Endothelial cell of umbilical vein (primary cell): ENCODE results near the gene NSFL1C. TPM values are rescaled to one million over a fixed set of nuclear protein-coding genes. Genes with fewer than 3 reads are reported as not detected.

Source experiments
- BruUV-seq: library from RNA; stranded (reverse); fragments of 400-500 nt; replicated peaks from 2 replicates; lab custom pipeline; 2021; lab: Mats Ljungman, UMichigan
- CTCF ChIA-PET: fragments of 300-600, 350-600 bp; sonication (Branson Sonifier 250); formaldehyde crosslinking; loops from one replicate; lab custom pipeline; 2021; ENCODE audit warnings: antibody characterized with exemption, inconsistent platforms; lab: Charles Lee
- POLR2A ChIA-PET: fragments of 300-600, 350-600 bp; sonication (Branson Sonifier 250); formaldehyde crosslinking; loops from one replicate; lab custom pipeline; 2021; ENCODE audit warnings: antibody characterized with exemption, inconsistent platforms; lab: Charles Lee
- DNase-seq: peaks from one replicate; pipeline ENCODE4 v3.0.0-alpha.2; 2011; ENCODE audit warnings: low read depth, low spot score
- FAIRE-seq: peaks from 2 replicates; lab custom pipeline; 2011; peaks lifted over from hg19 to GRCh38; lab: Jason Lieb, UNC
- H2AFZ ChIP-seq: 2 replicates; pipeline ENCODE4 v1.6.0; 2012; ENCODE audit warnings: low read depth, low read length, control low read depth, inconsistent platforms
- H3K27ac ChIP-seq: 2 replicates; pipeline ENCODE4 v1.5.1; 2011; ENCODE audit warnings: low read depth, mild to moderate bottlenecking, control low read depth, low read length, moderate library complexity; ENCODE audit not compliant: insufficient read depth
- H3K27me3 ChIP-seq, 2 experiments: 2 replicates each; pipeline versions ENCODE4 v1.6.0 to v1.6.1; 2011; ENCODE audit warnings: low read length in 2 of 2, mixed read lengths in 1 of 2; ENCODE audit not compliant: control insufficient read depth in 2 of 2, insufficient read depth in 2 of 2
- H3K36me3 ChIP-seq, 2 experiments: 2 replicates in 1 of 2; 3 replicates in 1 of 2; pipeline ENCODE4 v1.5.1; 2011; ENCODE audit warnings: low read length in 2 of 2, mild to moderate bottlenecking in 1 of 2, moderate library complexity in 1 of 2; ENCODE audit not compliant: control insufficient read depth in 2 of 2, insufficient read depth in 2 of 2; ENCODE audit errors: extremely low read depth in 1 of 2
- H3K4me1 ChIP-seq: 3 replicates; pipeline ENCODE4 v1.5.1; 2011; ENCODE audit warnings: mild to moderate bottlenecking, low read length; ENCODE audit not compliant: control insufficient read depth, insufficient read depth; ENCODE audit errors: extremely low read depth
- H3K4me2 ChIP-seq: 2 replicates; pipeline ENCODE4 v1.6.1; 2011; ENCODE audit warnings: low read length, control low read depth, mixed read lengths; ENCODE audit not compliant: insufficient read depth
- H3K4me3 ChIP-seq, 3 experiments: fragments of 200-600 bp in 1 of 3; sonication (generic), shearing (Covaris generic) in 1 of 3; replicated peaks in 1 of 3; 2 replicates each; pipeline ENCODE4 v1.5.1; 2011 to 2016; ENCODE audit warnings: control low read depth in 3 of 3, low read length in 3 of 3, mild to moderate bottlenecking in 2 of 3, inconsistent platforms in 1 of 3, low read depth in 1 of 3, moderate library complexity in 1 of 3; ENCODE audit not compliant: insufficient read depth in 1 of 3
- H3K79me2 ChIP-seq: 2 replicates; pipeline ENCODE4 v1.6.0; 2012; ENCODE audit warnings: low read length, inconsistent platforms; ENCODE audit not compliant: control insufficient read depth, insufficient read depth
- H3K9ac ChIP-seq: replicated peaks from 2 replicates; pipeline ENCODE3; 2011; ENCODE audit warnings: low read length, control low read depth; ENCODE audit not compliant: insufficient read depth; ENCODE audit errors: extremely low read depth
- H3K9me1 ChIP-seq: replicated peaks from 3 replicates; pipeline ENCODE4 v1.6.0; 2011; ENCODE audit warnings: mild to moderate bottlenecking, low read length; ENCODE audit not compliant: control insufficient read depth, insufficient read depth; ENCODE audit errors: extremely low read depth
- H3K9me3 ChIP-seq: replicated peaks from 2 replicates; pipeline ENCODE4 v1.5.1; 2012; ENCODE audit warnings: low read length, inconsistent platforms; ENCODE audit not compliant: control insufficient read depth, insufficient read depth
- H4K20me1 ChIP-seq: replicated peaks from 2 replicates; pipeline ENCODE3; 2011; ENCODE audit warnings: mild to moderate bottlenecking, low read length; ENCODE audit not compliant: control insufficient read depth, insufficient read depth; ENCODE audit errors: extremely low read depth
- CTCF ChIP-seq, 2 donors: IDR thresholded peaks; 1 replicate in 1 of 2; 2 replicates in 1 of 2; pipeline ENCODE4 v1.5.1; 2011; ENCODE audit warnings: low read length in 2 of 2, mild to moderate bottlenecking in 2 of 2, moderate library complexity in 2 of 2, control low read depth in 1 of 2, inconsistent platforms in 1 of 2, low read depth in 1 of 2; ENCODE audit not compliant: insufficient read depth in 1 of 2; ENCODE audit errors: extremely low read depth in 1 of 2
- EZH2 ChIP-seq: IDR thresholded peaks from 2 replicates; pipeline ENCODE4 v1.6.1; 2012; ENCODE audit warnings: borderline replicate concordance, low read depth, mild to moderate bottlenecking, moderate library complexity, low read length, inconsistent platforms; ENCODE audit not compliant: severe bottlenecking
- FOS ChIP-seq: IDR thresholded peaks from 2 replicates; pipeline ENCODE4 v1.6.1; 2011; ENCODE audit warnings: mild to moderate bottlenecking, low read length, moderate library complexity, borderline replicate concordance; ENCODE audit not compliant: insufficient read depth
- GATA2 ChIP-seq: IDR thresholded peaks from 2 replicates; pipeline ENCODE4 v1.7.0; 2011; ENCODE audit warnings: low read depth, mild to moderate bottlenecking, moderate library complexity, mixed read lengths, low read length; ENCODE audit not compliant: insufficient read length, insufficient read depth
- JUN ChIP-seq: IDR thresholded peaks from 2 replicates; pipeline ENCODE4 v1.6.1; 2011; ENCODE audit warnings: borderline replicate concordance, low read depth; ENCODE audit not compliant: insufficient read length, insufficient read depth
- MAX ChIP-seq: IDR thresholded peaks from 2 replicates; pipeline ENCODE4 v1.6.1; 2011; ENCODE audit not compliant: insufficient read depth, insufficient read length
- MYC ChIP-seq: IDR thresholded peaks from one replicate; pipeline ENCODE4 v1.6.1; 2011; ENCODE audit warnings: mild to moderate bottlenecking, low read depth, low read length
- POLR2A ChIP-seq: IDR thresholded peaks from 2 replicates; pipeline ENCODE4 v1.6.1; 2012; ENCODE audit warnings: low read depth, mild to moderate bottlenecking, control low read depth, low read length
- POLR2AphosphoS5 ChIP-seq: IDR thresholded peaks from 2 replicates; pipeline ENCODE4 v1.6.1; 2012; ENCODE audit warnings: low read depth, mild to moderate bottlenecking, control low read depth, low read length, moderate library complexity; ENCODE audit not compliant: insufficient read depth
- dilution Hi-C: fragments of 300-500 bp; cut with MboI; formaldehyde crosslinking; loops from one replicate; pipeline ENCODE4 v1.15.0; 2019; ENCODE audit warnings: low sequenced_read_pairs; ENCODE audit not compliant: extremely low pct_ligation_motif_present
- intact Hi-C: fragments of 100-400 bp; cut with micrococcal nuclease; formaldehyde crosslinking; loops from one replicate; pipeline ENCODE4 v1.10.0; 2022
- polyA plus RNA-seq, 4 experiments: library from polyadenylated mRNA; depleted of rRNA in 3 of 4; stranded (reverse) in 3 of 4; unstranded in 1 of 4; fragments of >200 nt; gene quantifications; 2 replicates each; pipeline versions ENCODE4 v1.2.1 to v1.2.3, GENCODE V29; 2011 to 2012; ENCODE audit warnings: missing spikeins in 1 of 4
- total RNA-seq: library from RNA; stranded (reverse); gene quantifications from 2 replicates; pipeline ENCODE4 v1.2.3, GENCODE V29; 2021

Gene NSFL1C
- total and polyA plus RNA-seq, 2 donors (not counting 3 experiments of a cell fraction or from before 2014, with no cell fraction given): 27.3 to 95.7 TPM

GRCh38 chr20:1424336-1424735 lies 42.3 kb downstream of the NSFL1C start:
- Histone ChIP-seq H3K9me1 (no peaks in the 10 kb centered on the region), H3K27me3 (no peaks in the 10 kb centered on the region), H3K4me1 (no peaks in the 10 kb centered on the region), H3K4me3 (no peak overlapping the region), H3K79me2 (no peaks in the 10 kb centered on the region), H4K20me1 (no peaks in the 10 kb centered on the region), H3K9me3 (peaks cover 3% of the 10 kb centered on the region), H3K4me2 (no peak overlapping the region), H2AFZ (no peak overlapping the region), H3K27ac (no peak overlapping the region), H3K36me3 (no peaks in the 10 kb centered on the region), H3K9ac (no peak overlapping the region)
- no peak for TF ChIP-seq POLR2A
- no peak for TF ChIP-seq EZH2
- TF ChIP-seq FOS: no peak
- TF ChIP-seq JUN: no peak
- TF ChIP-seq GATA2: no peak
- dilution Hi-C loops: no loop called here
- intact Hi-C loops: no loop called here
- POLR2A ChIA-PET: no interaction called here
- no TSS peak for BruUV-seq
- FAIRE-seq: no peak
- CTCF ChIA-PET: interaction anchor here (1.0 kb wide), 1 partner anchor 10 kb away, joined by 4 read pairs; no protein-coding TSS in a partner anchor
- no peak for DNase-seq

- no peak overlapping the region for H3K27ac ChIP-seq
- H3K4me1 ChIP-seq: peaks cover 5% of the 10 kb centered on the region
- no peaks in the 10 kb centered on the region for H3K79me2 ChIP-seq
- dilution Hi-C loops (no loop called here), intact Hi-C loops (no loop called here)
- no peak overlapping the region for H3K9ac ChIP-seq
- no peak overlapping the region for H3K4me2 ChIP-seq
- no peaks in the 10 kb centered on the region for H3K36me3 ChIP-seq
- DNase-seq (peak; percentile 37), FAIRE-seq (no peak)
- no peaks in the 10 kb centered on the region for H3K27me3 ChIP-seq
- H3K9me3 ChIP-seq: peaks cover 3% of the 10 kb centered on the region
- BruUV-seq: no TSS peak
- no peak overlapping the region for H2AFZ ChIP-seq
- no peak overlapping the region for H3K4me3 ChIP-seq
- H3K9me1 ChIP-seq: no peaks in the 10 kb centered on the region
- H4K20me1 ChIP-seq: no peaks in the 10 kb centered on the region
- CTCF ChIA-PET: interaction anchor here (1.0 kb wide), 1 partner anchor 9 kb away, joined by 4 read pairs; no protein-coding TSS in a partner anchor
- POLR2A ChIA-PET: no interaction called here
- TF ChIP-seq GATA2: no peak
- TF ChIP-seq JUN: no peak
- no peak for TF ChIP-seq FOS
- no peak for TF ChIP-seq MAX
- no peak for TF ChIP-seq CTCF (IDR thresholded peaks at IDR 0.05; ENCODE audit: extremely low read depth in 1 of 2, insufficient read depth in 1 of 2, low read depth in 1 of 2, low read length in 2 of 2)
- TF ChIP-seq MYC: no peak
- TF ChIP-seq EZH2: no peak
- no peak for TF ChIP-seq POLR2A
- no peak for TF ChIP-seq POLR2AphosphoS5
Measured at GRCh38 chr20:1423625-1424106, 43.0 kb downstream of the NSFL1C start.
